GM23338 (cell line): ENCODE measurements around the gene DLG2. TPM values are rescaled to one million over a fixed set of nuclear protein-coding genes. Genes with fewer than 3 reads are reported as not detected.
A peak's percentile ranks its signal among the peaks of the same experiment; 100 is the strongest.

Experiments used
- ATAC-seq: fragments of 200-7000 bp; cut with Tn5 transposase; 3 replicates; pipeline ENCODE4 v1.9.1; 2020
- DNase-seq: peaks from one replicate; pipeline ENCODE4 v3.0.0-alpha.2; 2015; ENCODE audit warnings: low spot score
- H2AFZ ChIP-seq: fragments of 200-600 bp; sonication (generic); 2 replicates; pipeline ENCODE4 v1.8.0; 2016; ENCODE audit warnings: antibody characterized with exemption, mild to moderate bottlenecking, moderate library complexity
- H3F3A ChIP-seq: fragments of 200-600 bp; sonication (generic); replicated peaks from 2 replicates; pipeline ENCODE4 v1.8.0; 2017; ENCODE audit warnings: antibody characterized with exemption, mixed run types, low read depth
- H3K27ac ChIP-seq: fragments of 200-600 bp; sonication (generic); 2 replicates; pipeline ENCODE4 v1.6.1; 2016; ENCODE audit warnings: low read depth
- H3K27me3 ChIP-seq: fragments of 200-600 bp; sonication (generic); 2 replicates; pipeline ENCODE4 v1.8.0; 2016; ENCODE audit warnings: mild to moderate bottlenecking, mixed run types, moderate library complexity; ENCODE audit not compliant: insufficient read depth
- H3K36me3 ChIP-seq: fragments of 200-600 bp; sonication (generic); 2 replicates; pipeline ENCODE4 v1.8.0; 2016; ENCODE audit warnings: mild to moderate bottlenecking; ENCODE audit not compliant: insufficient read depth
- H3K4me1 ChIP-seq: fragments of 200-600 bp; sonication (generic); 2 replicates; pipeline ENCODE4 v1.8.0; 2016; ENCODE audit warnings: mild to moderate bottlenecking, moderate library complexity; ENCODE audit not compliant: insufficient read depth
- H3K4me2 ChIP-seq: fragments of 200-600 bp; sonication (generic); 2 replicates; pipeline ENCODE4 v1.7.1; 2017; ENCODE audit warnings: mixed run types
- H3K4me3 ChIP-seq: fragments of 200-600 bp; sonication (generic); 2 replicates; pipeline ENCODE4 v1.6.1; 2016; ENCODE audit warnings: mixed run types
- H3K79me2 ChIP-seq: fragments of 200-600 bp; sonication (generic); replicated peaks from 2 replicates; pipeline ENCODE4 v1.8.0; 2017; ENCODE audit warnings: mild to moderate bottlenecking; ENCODE audit not compliant: insufficient read depth
- H3K9me2 ChIP-seq: fragments of 200-600 bp; sonication (generic); 2 replicates; pipeline ENCODE4 v1.8.0; 2017; ENCODE audit not compliant: insufficient read depth
- H4K20me1 ChIP-seq: fragments of 200-600 bp; sonication (generic); replicated peaks from 2 replicates; pipeline ENCODE4 v1.8.0; 2017; ENCODE audit warnings: mild to moderate bottlenecking; ENCODE audit not compliant: insufficient read depth
- H3K27ac Mint-ChIP-seq: 2 replicates; pipeline ENCODE4 v1.8.0; 2020; ENCODE audit warnings: inconsistent platforms, mild to moderate bottlenecking, moderate library complexity, mixed read lengths
- H3K27me3 Mint-ChIP-seq: 3 replicates; pipeline ENCODE4 v1.8.0; 2022; ENCODE audit warnings: low read depth, mild to moderate bottlenecking, moderate library complexity, mixed read lengths, inconsistent platforms; ENCODE audit not compliant: insufficient read depth, poor library complexity
- H3K36me3 Mint-ChIP-seq: 3 replicates; pipeline ENCODE4 v1.8.0; 2021; ENCODE audit warnings: low read depth, mild to moderate bottlenecking, inconsistent platforms, moderate library complexity, mixed read lengths
- H3K4me1 Mint-ChIP-seq: 3 replicates; pipeline ENCODE4 v1.8.0; 2020; ENCODE audit warnings: mild to moderate bottlenecking, inconsistent platforms, mixed read lengths
- H3K4me3 Mint-ChIP-seq: 3 replicates; pipeline ENCODE4 v1.8.0; 2021; ENCODE audit warnings: moderate library complexity, mild to moderate bottlenecking, inconsistent platforms, mixed read lengths
- H3K9me3 Mint-ChIP-seq: 3 replicates; pipeline ENCODE4 v1.8.0; 2020; ENCODE audit warnings: moderate library complexity, mild to moderate bottlenecking, inconsistent platforms, mixed read lengths
- EZH2 ChIP-seq: fragments of 200-600 bp; sonication (generic); IDR thresholded peaks from one replicate; pipeline ENCODE4 v1.8.0; 2017; ENCODE audit warnings: antibody characterized with exemption, mild to moderate bottlenecking, low read depth; ENCODE audit not compliant: unreplicated experiment
- NANOG ChIP-seq: IDR thresholded peaks from 2 replicates; pipeline ENCODE4 v1.6.1; 2016; ENCODE audit warnings: antibody characterized with exemption, borderline replicate concordance
- POLR2AphosphoS5 ChIP-seq: IDR thresholded peaks from 2 replicates; pipeline ENCODE4 v1.6.1; 2016; ENCODE audit warnings: antibody characterized with exemption, low read depth
- STAT1 ChIP-seq: IDR thresholded peaks from one replicate; pipeline ENCODE4 v1.6.1; 2016; ENCODE audit warnings: antibody characterized with exemption; ENCODE audit not compliant: unreplicated experiment
- ZNF114 ChIP-seq: fragments of 250-450 bp; sonication (Bioruptor Pico); IDR thresholded peaks from 2 replicates; pipeline ENCODE4 v1.5.0; 2020; ENCODE audit warnings: mild to moderate bottlenecking, moderate library complexity
- ZNF331 ChIP-seq: fragments of 250-450 bp; sonication (Bioruptor Pico); IDR thresholded peaks from 2 replicates; pipeline ENCODE4 v1.5.0; 2020; ENCODE audit warnings: low read depth, mild to moderate bottlenecking, moderate library complexity
- polyA plus RNA-seq: library from polyadenylated mRNA; unstranded; fragments of >200 nt; fragmentation: Nextera tagmentation; extraction: Ambion mirVana; gene quantifications from 2 replicates; pipeline ENCODE4 v1.2.1, GENCODE V29; 2016
- total RNA-seq: library from RNA; depleted of rRNA; stranded (reverse); fragments of >200 nt; shearing (Covaris generic); gene quantifications from 2 replicates; pipeline ENCODE4 v1.2.3, GENCODE V29; 2014
- TF ChIP-seq, protein P1 (sequence below): fragments of 250-450 bp; sonication (Bioruptor Pico); IDR thresholded peaks from 2 replicates; pipeline ENCODE4 v1.5.0; 2020; ENCODE audit warnings: mild to moderate bottlenecking, moderate library complexity
- TF ChIP-seq, protein P2 (sequence below): IDR thresholded peaks from 2 replicates; pipeline ENCODE4 v1.6.1; 2016; ENCODE audit warnings: antibody characterized with exemption
- TF ChIP-seq, protein P3 (sequence below): IDR thresholded peaks from one replicate; pipeline ENCODE4 v1.6.1; 2018; ENCODE audit warnings: antibody characterized with exemption; ENCODE audit not compliant: unreplicated experiment

The DLG2 gene
- total and polyA plus RNA-seq, 2 experiments from 2014 or later = 19.8 to 21.5 TPM

DNA sequence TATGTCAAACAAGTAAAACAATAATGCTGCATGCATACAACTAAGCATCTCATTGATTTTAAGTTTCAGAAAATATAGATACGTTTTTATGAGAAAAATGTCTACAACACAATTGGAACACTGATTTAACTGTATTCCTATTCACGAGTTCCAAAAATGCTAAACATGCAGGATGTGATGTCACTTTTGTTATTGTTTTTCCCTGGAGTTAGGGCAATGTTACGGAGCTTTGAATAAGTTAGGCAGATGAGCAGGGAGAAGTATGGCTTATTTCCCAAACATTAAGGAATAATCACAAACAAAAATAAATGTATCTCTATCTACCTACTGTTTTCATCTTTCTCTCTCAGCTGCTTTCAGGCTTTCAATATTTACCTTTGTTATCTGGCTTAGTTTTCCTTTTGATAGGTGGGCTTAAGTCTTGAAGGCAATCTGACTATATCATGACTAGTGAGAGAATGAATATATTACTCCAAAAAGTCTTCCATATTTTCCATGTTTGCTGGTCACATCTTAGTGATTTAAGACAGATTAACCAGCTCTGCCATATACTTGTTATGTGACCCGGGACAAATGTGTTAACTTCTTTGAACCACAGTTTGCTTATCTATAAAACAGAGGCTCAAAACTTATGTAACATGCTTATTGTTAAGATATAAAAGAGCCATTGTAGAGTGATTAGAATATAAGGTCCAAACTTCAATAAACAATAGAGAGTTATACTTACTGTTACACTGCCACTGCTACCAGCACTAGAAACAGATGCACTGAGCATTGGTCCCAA is 1486.6 kb downstream of the DLG2 start:
- Mint-ChIP-seq H3K9me3 (no peaks in the 10 kb centered on the region), H3K4me1 (peaks cover 20% of the 10 kb centered on the region), H3K4me3 (no peak overlapping the region), H3K27ac (peak overlapping the region; percentile 87; the same call in 1 of the 2 replicates), H3K36me3 (no peaks in the 10 kb centered on the region), H3K27me3 (no peaks in the 10 kb centered on the region)
- H3K27ac ChIP-seq = no peak overlapping the region
- H3K9me2 ChIP-seq = no peaks in the 10 kb centered on the region
- no peak overlapping the region for H3K4me2 ChIP-seq
- no peaks in the 10 kb centered on the region for H4K20me1 ChIP-seq
- TF ChIP-seq, protein P1, sequence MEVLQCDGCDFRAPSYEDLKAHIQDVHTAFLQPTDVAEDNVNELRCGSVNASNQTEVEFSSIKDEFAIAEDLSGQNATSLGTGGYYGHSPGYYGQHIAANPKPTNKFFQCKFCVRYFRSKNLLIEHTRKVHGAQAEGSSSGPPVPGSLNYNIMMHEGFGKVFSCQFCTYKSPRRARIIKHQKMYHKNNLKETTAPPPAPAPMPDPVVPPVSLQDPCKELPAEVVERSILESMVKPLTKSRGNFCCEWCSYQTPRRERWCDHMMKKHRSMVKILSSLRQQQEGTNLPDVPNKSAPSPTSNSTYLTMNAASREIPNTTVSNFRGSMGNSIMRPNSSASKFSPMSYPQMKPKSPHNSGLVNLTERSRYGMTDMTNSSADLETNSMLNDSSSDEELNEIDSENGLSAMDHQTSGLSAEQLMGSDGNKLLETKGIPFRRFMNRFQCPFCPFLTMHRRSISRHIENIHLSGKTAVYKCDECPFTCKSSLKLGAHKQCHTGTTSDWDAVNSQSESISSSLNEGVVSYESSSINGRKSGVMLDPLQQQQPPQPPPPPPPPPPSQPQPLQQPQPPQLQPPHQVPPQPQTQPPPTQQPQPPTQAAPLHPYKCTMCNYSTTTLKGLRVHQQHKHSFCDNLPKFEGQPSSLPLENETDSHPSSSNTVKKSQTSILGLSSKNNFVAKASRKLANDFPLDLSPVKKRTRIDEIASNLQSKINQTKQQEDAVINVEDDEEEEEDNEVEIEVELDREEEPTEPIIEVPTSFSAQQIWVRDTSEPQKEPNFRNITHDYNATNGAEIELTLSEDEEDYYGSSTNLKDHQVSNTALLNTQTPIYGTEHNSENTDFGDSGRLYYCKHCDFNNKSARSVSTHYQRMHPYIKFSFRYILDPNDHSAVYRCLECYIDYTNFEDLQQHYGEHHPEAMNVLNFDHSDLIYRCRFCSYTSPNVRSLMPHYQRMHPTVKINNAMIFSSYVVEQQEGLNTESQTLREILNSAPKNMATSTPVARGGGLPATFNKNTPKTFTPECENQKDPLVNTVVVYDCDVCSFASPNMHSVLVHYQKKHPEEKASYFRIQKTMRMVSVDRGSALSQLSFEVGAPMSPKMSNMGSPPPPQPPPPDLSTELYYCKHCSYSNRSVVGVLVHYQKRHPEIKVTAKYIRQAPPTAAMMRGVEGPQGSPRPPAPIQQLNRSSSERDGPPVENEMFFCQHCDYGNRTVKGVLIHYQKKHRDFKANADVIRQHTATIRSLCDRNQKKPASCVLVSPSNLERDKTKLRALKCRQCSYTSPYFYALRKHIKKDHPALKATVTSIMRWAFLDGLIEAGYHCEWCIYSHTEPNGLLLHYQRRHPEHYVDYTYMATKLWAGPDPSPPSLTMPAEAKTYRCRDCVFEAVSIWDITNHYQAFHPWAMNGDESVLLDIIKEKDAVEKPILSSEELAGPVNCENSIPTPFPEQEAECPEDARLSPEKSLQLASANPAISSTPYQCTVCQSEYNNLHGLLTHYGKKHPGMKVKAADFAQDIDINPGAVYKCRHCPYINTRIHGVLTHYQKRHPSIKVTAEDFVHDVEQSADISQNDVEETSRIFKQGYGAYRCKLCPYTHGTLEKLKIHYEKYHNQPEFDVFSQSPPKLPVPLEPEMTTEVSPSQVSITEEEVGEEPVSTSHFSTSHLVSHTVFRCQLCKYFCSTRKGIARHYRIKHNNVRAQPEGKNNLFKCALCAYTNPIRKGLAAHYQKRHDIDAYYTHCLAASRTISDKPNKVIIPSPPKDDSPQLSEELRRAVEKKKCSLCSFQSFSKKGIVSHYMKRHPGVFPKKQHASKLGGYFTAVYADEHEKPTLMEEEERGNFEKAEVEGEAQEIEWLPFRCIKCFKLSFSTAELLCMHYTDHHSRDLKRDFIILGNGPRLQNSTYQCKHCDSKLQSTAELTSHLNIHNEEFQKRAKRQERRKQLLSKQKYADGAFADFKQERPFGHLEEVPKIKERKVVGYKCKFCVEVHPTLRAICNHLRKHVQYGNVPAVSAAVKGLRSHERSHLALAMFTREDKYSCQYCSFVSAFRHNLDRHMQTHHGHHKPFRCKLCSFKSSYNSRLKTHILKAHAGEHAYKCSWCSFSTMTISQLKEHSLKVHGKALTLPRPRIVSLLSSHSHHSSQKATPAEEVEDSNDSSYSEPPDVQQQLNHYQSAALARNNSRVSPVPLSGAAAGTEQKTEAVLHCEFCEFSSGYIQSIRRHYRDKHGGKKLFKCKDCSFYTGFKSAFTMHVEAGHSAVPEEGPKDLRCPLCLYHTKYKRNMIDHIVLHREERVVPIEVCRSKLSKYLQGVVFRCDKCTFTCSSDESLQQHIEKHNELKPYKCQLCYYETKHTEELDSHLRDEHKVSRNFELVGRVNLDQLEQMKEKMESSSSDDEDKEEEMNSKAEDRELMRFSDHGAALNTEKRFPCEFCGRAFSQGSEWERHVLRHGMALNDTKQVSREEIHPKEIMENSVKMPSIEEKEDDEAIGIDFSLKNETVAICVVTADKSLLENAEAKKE (CRISPR knock-in tag) = no peak
- TF ChIP-seq NANOG (no peak), POLR2AphosphoS5 (no peak), ZNF331 (CRISPR knock-in tag) (no peak), STAT1 (no peak), EZH2 (no peak), ZNF114 (CRISPR knock-in tag) (no peak)
- TF ChIP-seq, protein P2, sequence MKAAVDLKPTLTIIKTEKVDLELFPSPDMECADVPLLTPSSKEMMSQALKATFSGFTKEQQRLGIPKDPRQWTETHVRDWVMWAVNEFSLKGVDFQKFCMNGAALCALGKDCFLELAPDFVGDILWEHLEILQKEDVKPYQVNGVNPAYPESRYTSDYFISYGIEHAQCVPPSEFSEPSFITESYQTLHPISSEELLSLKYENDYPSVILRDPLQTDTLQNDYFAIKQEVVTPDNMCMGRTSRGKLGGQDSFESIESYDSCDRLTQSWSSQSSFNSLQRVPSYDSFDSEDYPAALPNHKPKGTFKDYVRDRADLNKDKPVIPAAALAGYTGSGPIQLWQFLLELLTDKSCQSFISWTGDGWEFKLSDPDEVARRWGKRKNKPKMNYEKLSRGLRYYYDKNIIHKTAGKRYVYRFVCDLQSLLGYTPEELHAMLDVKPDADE = no peak
- TF ChIP-seq, protein P3, sequence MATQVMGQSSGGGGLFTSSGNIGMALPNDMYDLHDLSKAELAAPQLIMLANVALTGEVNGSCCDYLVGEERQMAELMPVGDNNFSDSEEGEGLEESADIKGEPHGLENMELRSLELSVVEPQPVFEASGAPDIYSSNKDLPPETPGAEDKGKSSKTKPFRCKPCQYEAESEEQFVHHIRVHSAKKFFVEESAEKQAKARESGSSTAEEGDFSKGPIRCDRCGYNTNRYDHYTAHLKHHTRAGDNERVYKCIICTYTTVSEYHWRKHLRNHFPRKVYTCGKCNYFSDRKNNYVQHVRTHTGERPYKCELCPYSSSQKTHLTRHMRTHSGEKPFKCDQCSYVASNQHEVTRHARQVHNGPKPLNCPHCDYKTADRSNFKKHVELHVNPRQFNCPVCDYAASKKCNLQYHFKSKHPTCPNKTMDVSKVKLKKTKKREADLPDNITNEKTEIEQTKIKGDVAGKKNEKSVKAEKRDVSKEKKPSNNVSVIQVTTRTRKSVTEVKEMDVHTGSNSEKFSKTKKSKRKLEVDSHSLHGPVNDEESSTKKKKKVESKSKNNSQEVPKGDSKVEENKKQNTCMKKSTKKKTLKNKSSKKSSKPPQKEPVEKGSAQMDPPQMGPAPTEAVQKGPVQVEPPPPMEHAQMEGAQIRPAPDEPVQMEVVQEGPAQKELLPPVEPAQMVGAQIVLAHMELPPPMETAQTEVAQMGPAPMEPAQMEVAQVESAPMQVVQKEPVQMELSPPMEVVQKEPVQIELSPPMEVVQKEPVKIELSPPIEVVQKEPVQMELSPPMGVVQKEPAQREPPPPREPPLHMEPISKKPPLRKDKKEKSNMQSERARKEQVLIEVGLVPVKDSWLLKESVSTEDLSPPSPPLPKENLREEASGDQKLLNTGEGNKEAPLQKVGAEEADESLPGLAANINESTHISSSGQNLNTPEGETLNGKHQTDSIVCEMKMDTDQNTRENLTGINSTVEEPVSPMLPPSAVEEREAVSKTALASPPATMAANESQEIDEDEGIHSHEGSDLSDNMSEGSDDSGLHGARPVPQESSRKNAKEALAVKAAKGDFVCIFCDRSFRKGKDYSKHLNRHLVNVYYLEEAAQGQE = no peak
- ATAC-seq (no peak), DNase-seq (peak; percentile 20)
- no peak overlapping the region for H2AFZ ChIP-seq
- H3K27me3 ChIP-seq = no peaks in the 10 kb centered on the region
- H3K4me3 ChIP-seq = no peak overlapping the region
- no peaks in the 10 kb centered on the region for H3F3A ChIP-seq
- H3K79me2 ChIP-seq = no peaks in the 10 kb centered on the region
- no peaks in the 10 kb centered on the region for H3K36me3 ChIP-seq
- H3K4me1 ChIP-seq = no peaks in the 10 kb centered on the region
